ENCODE measurements around the gene ZNF782.
"Not testable (repeated sequence)": the region's sequence is repeated elsewhere in the genome, so short reads cannot be mapped to it uniquely, and the experiment has no call there.

The ZNF782 gene

GRCh38 chr9:96867079-96867804 is 12.9 kb upstream of the ZNF782 start:
- TF ChIP-seq CTCF (IDR thresholded peaks at IDR 0.05): no peak
- no peak for TF ChIP-seq ZFX (IDR thresholded peaks at IDR 0.05; ENCODE audit: borderline replicate concordance)
- no peak overlapping the region for H3K27ac ChIP-seq

- H3K27ac ChIP-seq: not testable (repeated sequence)
These were observed 10.9 kb upstream of the ZNF782 start for GRCh38 chr9:96865240-96865639.

GRCh38 chr9:96859461-96860198 is 5.3 kb upstream of the ZNF782 start:
- TF ChIP-seq CTCF (IDR thresholded peaks at IDR 0.05) (no peak), ZFX (IDR thresholded peaks at IDR 0.05; ENCODE audit: borderline replicate concordance) (no peak)
- H3K27ac ChIP-seq: no peak overlapping the region

GRCh38 chr9:96858670-96859069 is 4.4 kb upstream of the ZNF782 start:
- TF ChIP-seq CTCF (IDR thresholded peaks at IDR 0.05) (no peak), ZFX (IDR thresholded peaks at IDR 0.05; ENCODE audit: borderline replicate concordance) (no peak)
- no peak overlapping the region for H3K27ac ChIP-seq

- no peak overlapping the region for H3K27ac ChIP-seq
- TF ChIP-seq CTCF (IDR thresholded peaks at IDR 0.05): no peak
- TF ChIP-seq ZFX (IDR thresholded peaks at IDR 0.05; ENCODE audit: borderline replicate concordance): no peak
These were observed 3.8 kb upstream of the ZNF782 start for GRCh38 chr9:96858018-96858573.

- TF ChIP-seq ZFX (IDR thresholded peaks at IDR 0.05; ENCODE audit: borderline replicate concordance) (no peak), CTCF (IDR thresholded peaks at IDR 0.05) (peak; percentile 91)
- H3K27ac ChIP-seq: peak overlapping the region; percentile 55
These were observed 2.3 kb upstream of the ZNF782 start for GRCh38 chr9:96856363-96857286.

GRCh38 chr9:96854651-96855273 is 448 bp upstream of the ZNF782 start:
- peak overlapping the region; percentile 57 for H3K27ac ChIP-seq
- TF ChIP-seq CTCF (IDR thresholded peaks at IDR 0.05): no peak
- no peak for TF ChIP-seq ZFX (IDR thresholded peaks at IDR 0.05; ENCODE audit: borderline replicate concordance)

Measured in 22Rv1 (cell line).